ENCODE results near the gene HOXC13.

Gene HOXC13

GRCh38 chr12:53947743-53948142 is 9.1 kb downstream of the HOXC13 start:
- no peak for TF ChIP-seq CTCF (IDR thresholded peaks at IDR 0.05; ENCODE audit: insufficient read depth, low read depth, low read length, missing control alignments)
- DNase-seq (ENCODE audit: low read depth), result no peak
- H3K4me3 ChIP-seq (ENCODE audit: low read depth, low read length), result no peak overlapping the region

- no peak for TF ChIP-seq CTCF (IDR thresholded peaks at IDR 0.05; ENCODE audit: insufficient read depth, low read depth, low read length, missing control alignments)
- DNase-seq (ENCODE audit: low read depth), result no peak
- no peak overlapping the region for H3K4me3 ChIP-seq (ENCODE audit: low read depth, low read length)
Measured at GRCh38 chr12:53948650-53949593, 10.3 kb downstream of the HOXC13 start.

GRCh38 chr12:53949631-53950436 is 11.2 kb downstream of the HOXC13 start:
- TF ChIP-seq CTCF (IDR thresholded peaks at IDR 0.05; ENCODE audit: insufficient read depth, low read depth, low read length, missing control alignments), result no peak
- no peak for DNase-seq (ENCODE audit: low read depth)
- no peak overlapping the region for H3K4me3 ChIP-seq (ENCODE audit: low read depth, low read length)

GRCh38 chr12:53950437-53950773 is 11.8 kb downstream of the HOXC13 start:
- TF ChIP-seq CTCF (IDR thresholded peaks at IDR 0.05; ENCODE audit: insufficient read depth, low read depth, low read length, missing control alignments), result no peak
- DNase-seq (ENCODE audit: low read depth), result no peak
- no peak overlapping the region for H3K4me3 ChIP-seq (ENCODE audit: low read depth, low read length)

- no peak for DNase-seq (ENCODE audit: low read depth)
- no peak for TF ChIP-seq CTCF (IDR thresholded peaks at IDR 0.05; ENCODE audit: insufficient read depth, low read depth, low read length, missing control alignments)
- no peak overlapping the region for H3K4me3 ChIP-seq (ENCODE audit: low read depth, low read length)
Measured at GRCh38 chr12:53950789-53951576, 12.4 kb downstream of the HOXC13 start.

GRCh38 chr12:53951577-53952334 is 13.1 kb downstream of the HOXC13 start:
- no peak for TF ChIP-seq CTCF (IDR thresholded peaks at IDR 0.05; ENCODE audit: insufficient read depth, low read depth, low read length, missing control alignments)
- no peak for DNase-seq (ENCODE audit: low read depth)
- no peak overlapping the region for H3K4me3 ChIP-seq (ENCODE audit: low read depth, low read length)
